PFSK-1 (cell line): Measurements from ENCODE around the gene LMLN.

ENCODE experiments used
- FOXP2 ChIP-seq: optimal IDR thresholded peaks from 2 replicates; pipeline ENCODE3; 2011; ENCODE audit warnings: borderline replicate concordance, control low read depth, inconsistent platforms; ENCODE audit not compliant: insufficient read depth; ENCODE audit errors: extremely low read length, extremely low read depth
- POLR2AphosphoS5 ChIP-seq: IDR thresholded peaks from 2 replicates; pipeline ENCODE4 v1.6.1; 2012; ENCODE audit warnings: low read depth, mild to moderate bottlenecking, control low read depth, low read length, moderate library complexity
- REST ChIP-seq, 2 experiments: IDR thresholded peaks; 2 replicates each; pipeline versions ENCODE4 v1.6.1 to v1.8.0; 2011 to 2012; ENCODE audit warnings: low read depth in 2 of 2, low read length in 2 of 2, control low read depth in 1 of 2, inconsistent platforms in 1 of 2, mild to moderate bottlenecking in 1 of 2, moderate library complexity in 1 of 2; ENCODE audit not compliant: insufficient read depth in 1 of 2
- SIN3A ChIP-seq: IDR thresholded peaks from 2 replicates; pipeline ENCODE4 v1.6.1; 2012; ENCODE audit warnings: mild to moderate bottlenecking, low read length, moderate library complexity, borderline replicate concordance; ENCODE audit not compliant: insufficient read depth
- TAF1 ChIP-seq: IDR thresholded peaks from 2 replicates; pipeline ENCODE4 v1.6.1; 2012; ENCODE audit warnings: low read length, control low read depth, borderline replicate concordance; ENCODE audit not compliant: insufficient read depth

Gene LMLN

DNA sequence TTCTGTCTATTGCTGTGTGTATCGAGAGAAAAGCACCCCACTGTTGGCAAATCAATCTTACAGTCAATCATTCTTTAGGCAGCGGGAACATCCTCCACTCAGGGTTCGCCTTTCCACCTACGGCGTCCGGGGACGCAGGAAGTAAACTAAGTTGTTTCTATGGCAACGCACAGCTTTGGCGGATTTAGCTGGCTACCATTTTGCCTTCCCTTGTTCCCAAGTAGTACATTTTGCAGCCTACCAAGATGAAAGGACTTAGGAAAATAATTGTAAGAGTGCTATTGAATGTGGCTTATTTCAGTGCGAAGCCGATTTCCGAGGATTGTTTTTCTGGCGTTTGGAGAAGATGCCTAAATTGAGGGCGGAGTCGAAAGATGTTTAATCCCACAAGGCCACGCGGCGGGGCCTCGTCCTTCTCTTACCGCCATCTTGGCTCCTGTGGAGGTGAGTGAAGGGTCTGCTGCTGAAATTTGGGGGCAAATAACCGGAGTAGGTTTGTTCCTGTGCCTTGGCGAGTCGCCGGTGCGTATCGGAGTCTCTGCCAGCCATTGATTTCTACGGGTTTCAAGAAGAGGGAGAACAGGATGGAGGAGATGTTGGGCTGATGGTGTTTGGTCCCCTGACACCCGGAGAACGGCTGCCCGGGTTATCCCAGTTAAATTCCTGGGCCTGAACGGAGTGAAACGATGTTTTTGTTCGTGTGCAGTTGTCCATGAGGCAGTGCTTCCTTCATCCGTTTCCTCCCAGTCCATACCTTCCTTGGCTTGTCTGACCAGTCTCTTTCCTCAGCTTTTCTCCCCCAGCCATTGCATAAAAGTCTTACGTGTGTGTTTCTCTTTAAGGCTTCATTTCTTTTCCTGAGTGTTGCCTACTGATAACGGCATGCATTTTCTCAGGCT is 10.0 kb upstream of the LMLN start, which contains the start of gene RPL35A:
Gene RPL35A, plus strand, starts transcription at position 413 of the 899 bp plus-strand sequence. CDS start 778 bp downstream, outside the sequence.
- TF ChIP-seq REST (IDR thresholded peaks at IDR 0.05; ENCODE audit: insufficient read depth in 1 of 2, low read depth in 2 of 2, low read length in 2 of 2) (peak in 1 of 2 experiments; percentile 67; a peak in 1 of 4 replicates), TAF1 (peak; percentile 92), SIN3A (0 out of 2 replicates have a peak, but pooled peaks have one; percentile 58), POLR2AphosphoS5 (peak; percentile 97), FOXP2 (no peak)

DNA sequence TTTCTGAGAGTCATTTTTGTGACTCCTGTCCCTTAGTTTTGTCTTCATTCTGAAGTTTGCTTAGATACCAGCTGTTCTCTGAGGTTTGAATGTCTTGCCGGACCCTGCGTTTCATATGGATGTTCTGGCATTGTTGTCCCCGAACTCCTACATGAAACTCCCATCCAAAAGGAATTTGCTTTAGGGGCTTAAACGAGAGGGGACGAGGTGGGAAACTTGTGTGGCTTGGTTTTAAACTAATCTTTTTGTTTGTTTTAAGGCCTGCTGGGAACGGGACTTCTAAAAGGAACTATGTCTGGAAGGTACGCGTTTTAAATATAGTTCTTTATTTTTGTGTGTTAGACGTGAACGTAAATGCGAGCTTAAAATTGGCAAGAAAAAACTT is 9.3 kb upstream of the LMLN start:
- no peak for TF ChIP-seq POLR2AphosphoS5
- TF ChIP-seq FOXP2, result no peak
- TF ChIP-seq REST (IDR thresholded peaks at IDR 0.05; ENCODE audit: insufficient read depth in 1 of 2, low read depth in 2 of 2, low read length in 2 of 2), result no peak
- no peak for TF ChIP-seq TAF1

- TF ChIP-seq REST (IDR thresholded peaks at IDR 0.05; ENCODE audit: insufficient read depth in 1 of 2, low read depth in 2 of 2, low read length in 2 of 2) (no peak), FOXP2 (no peak), POLR2AphosphoS5 (no peak), SIN3A (no peak), TAF1 (no peak)
These were observed 8.5 kb upstream of the LMLN start for GRCh38 chr3:197951392-197951990.

DNA sequence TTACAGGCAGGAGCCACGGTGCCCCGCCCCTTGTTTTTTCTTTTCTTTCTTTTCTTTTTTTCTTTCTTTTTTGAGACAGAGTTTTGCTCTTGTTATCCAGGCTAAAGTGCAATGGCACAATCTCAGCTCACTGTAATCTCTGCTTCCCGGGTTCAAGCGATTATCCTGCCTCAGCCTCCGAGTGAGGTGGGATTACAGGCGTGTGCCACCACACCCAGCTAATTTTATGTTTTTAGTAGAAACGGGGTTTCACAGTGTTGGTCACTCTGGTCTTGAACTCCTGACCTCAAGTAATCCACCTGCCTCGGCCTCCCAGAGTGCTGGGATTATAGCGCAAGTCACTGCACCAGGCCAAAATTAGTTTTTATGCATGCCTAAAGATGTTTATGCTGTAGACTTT is 7.6 kb upstream of the LMLN start:
- no peak for TF ChIP-seq FOXP2
- no peak for TF ChIP-seq SIN3A
- TF ChIP-seq REST (IDR thresholded peaks at IDR 0.05; ENCODE audit: insufficient read depth in 1 of 2, low read depth in 2 of 2, low read length in 2 of 2), result no peak
- TF ChIP-seq POLR2AphosphoS5, result no peak
- TF ChIP-seq TAF1, result no peak
